Measurements from ENCODE around the gene SELENOV.
A peak's percentile ranks its signal among the peaks of the same experiment; 100 is the strongest.

Gene SELENOV

DNA sequence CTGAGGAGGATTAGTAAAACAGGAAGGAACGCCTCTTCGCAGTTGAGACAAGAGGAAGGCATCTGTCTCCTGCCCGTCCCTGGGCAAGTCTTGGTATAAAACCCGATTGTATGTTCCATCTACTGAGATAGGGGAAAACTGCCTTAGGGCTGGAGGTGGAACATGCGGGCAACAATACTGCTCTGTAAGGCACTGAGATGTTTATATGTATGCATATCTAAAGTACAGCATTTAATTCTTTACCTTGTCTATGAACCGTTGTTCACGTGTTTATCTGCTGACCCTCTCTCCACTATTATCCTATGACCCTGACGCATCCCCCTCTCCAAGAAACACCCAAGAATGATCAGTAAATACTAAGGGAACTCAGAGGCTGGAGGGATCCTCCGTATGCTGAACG is 35.0 kb upstream of the SELENOV start:
- TF ChIP-seq ZNF274 (IDR thresholded peaks at IDR 0.05; ENCODE audit: low read depth, low read length) = no peak

DNA sequence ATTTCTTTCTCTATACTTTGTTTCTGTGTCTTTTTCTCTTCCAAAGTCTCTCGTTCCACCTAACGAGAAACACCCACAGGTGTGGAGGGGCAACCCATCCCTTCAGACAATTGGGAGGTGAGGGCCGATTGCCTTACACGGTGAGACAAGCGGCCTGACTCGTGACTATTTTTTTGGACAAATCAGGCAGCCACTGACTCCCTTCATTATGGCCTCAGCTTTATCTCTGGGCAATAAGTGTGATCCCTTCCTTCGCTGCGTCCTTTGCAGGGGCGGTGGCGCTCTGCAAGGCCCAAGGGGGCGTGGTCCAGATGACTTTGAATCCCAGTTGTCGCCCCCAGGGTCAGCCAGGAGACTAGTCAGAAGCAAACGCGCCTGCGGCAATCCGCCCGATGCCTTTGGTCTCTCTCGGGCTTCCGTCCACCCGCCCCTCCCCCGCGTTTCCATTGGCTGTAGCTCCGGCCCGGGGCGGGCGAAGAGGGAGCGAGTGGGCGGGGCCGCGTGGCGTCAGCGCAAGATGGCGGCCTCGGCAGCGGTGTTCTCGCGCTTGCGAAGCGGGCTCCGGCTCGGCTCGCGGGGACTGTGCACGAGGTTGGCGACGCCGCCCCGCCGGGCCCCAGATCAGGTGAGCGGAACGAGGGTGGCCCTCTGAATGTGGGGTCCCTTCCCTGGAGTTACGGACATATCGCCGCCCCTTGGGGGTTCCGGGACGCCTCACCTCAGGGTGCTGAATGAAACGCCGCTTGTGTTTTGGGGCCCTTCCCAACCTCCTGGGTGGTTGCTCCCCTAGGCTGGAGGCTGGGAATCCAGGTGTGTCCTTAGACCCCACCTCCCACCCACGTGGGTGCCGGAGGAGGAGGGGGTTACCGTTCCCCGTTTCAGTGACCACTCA is 34.4 kb upstream of the SELENOV start, which contains the start of gene TIMM50:
TSS of gene TIMM50 (plus strand) at position 502 of the 892 bp plus-strand sequence. CDS start at position 518, 16 bp downstream.
- H3K4me3 ChIP-seq (ENCODE audit: low read length) = peak within 1 kb of the TSS; percentile 96
- TF ChIP-seq ZNF274 (IDR thresholded peaks at IDR 0.05; ENCODE audit: low read depth, low read length) = no peak

More for the DNA sequence above, 35.0 kb upstream of the SELENOV start:
- peak overlapping the region; percentile 96; the same call in 1 of the 2 replicates for H3K4me3 ChIP-seq (ENCODE audit: low read length)

DNA sequence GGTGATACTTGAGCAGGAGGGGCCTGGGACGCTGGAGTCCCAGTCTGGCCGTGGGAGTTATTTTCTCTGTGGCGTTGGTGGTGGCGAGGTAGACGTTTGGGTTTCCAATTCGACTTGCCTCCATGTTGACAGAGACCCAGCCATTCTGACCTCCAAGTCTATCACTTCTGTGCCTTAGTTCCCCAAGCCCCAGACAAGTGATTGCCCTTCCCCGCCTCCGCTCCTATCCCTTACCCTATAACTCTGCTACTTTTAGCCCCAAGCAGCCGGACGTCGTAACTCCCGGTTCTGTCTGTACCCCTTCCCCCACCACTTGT is 33.8 kb upstream of the SELENOV start:
- H3K4me3 ChIP-seq (ENCODE audit: low read length) = peak overlapping the region; percentile 96
- no peak for TF ChIP-seq ZNF274 (IDR thresholded peaks at IDR 0.05; ENCODE audit: low read depth, low read length)

DNA sequence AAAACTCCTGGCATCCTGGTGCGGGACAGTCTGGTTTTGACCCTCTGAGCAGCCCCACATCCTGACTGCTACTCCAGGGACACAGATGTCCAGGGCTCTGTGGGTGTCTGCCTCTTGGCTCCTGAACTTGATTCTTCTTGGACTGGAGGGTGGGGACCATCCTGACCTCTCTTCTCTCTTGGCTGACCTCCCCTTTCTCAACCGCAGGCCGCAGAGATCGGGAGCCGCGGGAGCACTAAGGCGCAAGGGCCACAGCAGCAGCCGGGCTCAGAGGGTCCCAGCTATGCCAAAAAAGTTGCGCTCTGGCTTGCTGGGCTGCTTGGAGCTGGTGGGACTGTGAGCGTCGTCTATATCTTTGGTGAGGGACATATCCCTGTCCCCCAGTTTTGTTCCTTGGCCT is 33.3 kb upstream of the SELENOV start:
- H3K4me3 ChIP-seq (ENCODE audit: low read length) = peak overlapping the region; percentile 96
- no peak for TF ChIP-seq ZNF274 (IDR thresholded peaks at IDR 0.05; ENCODE audit: low read depth, low read length)

DNA sequence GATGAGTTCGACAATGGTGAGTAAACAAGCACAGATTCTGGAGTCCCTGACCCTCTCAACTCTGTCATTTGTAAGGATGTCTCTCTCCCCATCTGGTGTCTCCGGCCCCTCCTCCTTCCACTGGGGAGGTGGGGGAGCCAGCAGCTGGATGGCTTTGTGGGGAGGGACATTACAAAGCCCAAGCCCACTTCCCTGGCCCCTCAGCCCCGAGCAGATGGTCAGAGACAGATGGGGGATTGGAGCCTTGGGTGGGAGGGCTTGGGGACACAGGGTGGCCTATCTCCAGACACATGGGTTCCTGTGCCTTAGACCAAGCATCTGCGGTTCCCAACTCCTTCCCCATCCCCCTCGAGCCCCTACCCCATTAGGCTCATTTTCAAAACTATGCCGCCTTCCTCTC is 31.8 kb upstream of the SELENOV start:
- H3K4me3 ChIP-seq (ENCODE audit: low read length) = no peak overlapping the region
- TF ChIP-seq ZNF274 (IDR thresholded peaks at IDR 0.05; ENCODE audit: low read depth, low read length) = no peak

DNA sequence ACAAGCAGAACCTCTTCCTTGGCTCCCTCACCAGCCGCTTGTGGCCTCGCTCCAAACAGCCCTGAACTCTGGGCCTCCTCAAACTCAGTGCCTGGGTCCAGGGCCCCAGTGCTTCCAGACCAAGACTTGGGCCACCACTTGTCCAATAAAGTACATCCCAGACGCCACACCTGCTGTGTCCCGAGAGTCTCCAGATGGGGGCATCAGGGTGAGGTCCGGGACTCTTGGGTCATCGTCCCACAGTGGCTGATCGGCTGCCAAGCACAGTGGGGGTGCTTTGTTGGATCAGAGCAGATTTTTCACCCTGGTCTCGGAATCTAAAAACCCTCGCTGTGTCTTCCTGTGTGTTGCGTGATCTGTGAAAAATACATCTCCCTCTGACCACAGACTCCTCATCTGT is 25.2 kb upstream of the SELENOV start:
- TF ChIP-seq ZNF274 (IDR thresholded peaks at IDR 0.05; ENCODE audit: low read depth, low read length) = no peak

DNA sequence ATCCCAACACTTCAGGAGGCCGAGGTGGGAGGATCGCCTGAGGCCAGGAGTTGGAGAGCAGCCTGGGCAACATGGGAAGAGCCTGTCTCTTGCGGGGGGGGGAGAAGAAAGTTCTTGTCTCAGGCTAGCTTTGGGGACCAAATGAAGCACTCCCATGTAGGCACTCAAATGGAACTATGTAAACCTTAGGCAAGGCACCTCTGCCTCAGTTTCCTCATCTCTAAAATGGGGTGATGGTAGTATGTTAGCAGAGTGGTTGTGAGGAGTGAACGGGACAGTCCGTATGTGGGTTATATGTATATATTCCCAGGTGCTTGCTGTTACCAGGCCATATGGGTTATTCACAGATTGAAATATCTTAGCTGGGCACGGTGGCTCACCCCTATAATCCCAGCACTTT is 22.7 kb upstream of the SELENOV start:
- TF ChIP-seq ZNF274 (IDR thresholded peaks at IDR 0.05; ENCODE audit: low read depth, low read length) = no peak
- H3K4me3 ChIP-seq (ENCODE audit: low read length) = no peak overlapping the region

More for the DNA sequence above, 25.2 kb upstream of the SELENOV start:
- no peak overlapping the region for H3K4me3 ChIP-seq (ENCODE audit: low read length)

DNA sequence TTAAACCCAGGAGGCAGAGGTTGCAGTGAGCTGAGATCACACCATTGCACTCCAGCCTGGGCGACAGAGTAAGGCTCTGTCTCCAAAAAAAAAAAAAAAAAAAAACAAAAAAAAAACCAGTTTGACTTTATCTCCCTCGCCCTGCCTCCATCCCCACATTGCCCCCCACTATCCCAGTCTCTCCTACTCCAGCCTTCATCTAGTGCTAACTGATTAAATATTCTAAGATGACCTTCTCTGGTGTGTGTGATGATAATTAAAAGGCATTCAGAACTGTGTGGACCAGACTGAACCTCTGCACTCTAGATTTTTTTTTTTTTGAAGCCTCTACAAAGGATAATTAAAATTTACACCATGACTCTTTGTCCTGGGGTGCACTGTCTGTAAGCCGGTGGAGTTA is 22.2 kb upstream of the SELENOV start:
- H3K4me3 ChIP-seq (ENCODE audit: low read length) = no peak overlapping the region
- no peak for TF ChIP-seq ZNF274 (IDR thresholded peaks at IDR 0.05; ENCODE audit: low read depth, low read length)

DNA sequence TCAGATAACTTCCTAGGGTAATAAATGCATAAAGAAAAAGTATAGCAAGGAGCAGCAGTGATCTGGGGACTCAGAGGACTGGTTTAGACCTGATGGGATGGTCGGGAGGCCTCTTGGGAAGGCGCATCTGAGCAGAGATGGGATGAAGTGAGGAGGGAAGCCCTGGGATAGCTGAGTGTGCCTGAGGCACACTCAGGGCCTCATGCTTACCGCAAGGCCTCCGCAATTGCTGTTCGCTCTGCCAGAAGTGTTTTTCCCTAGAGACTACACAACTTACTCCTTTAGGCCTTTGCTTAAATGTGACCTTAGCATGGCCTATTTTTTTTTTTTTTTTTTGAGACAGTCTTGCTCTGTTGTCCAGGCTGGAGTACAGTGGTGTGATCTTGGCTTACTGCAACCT is 20.3 kb upstream of the SELENOV start:
- no peak overlapping the region for H3K4me3 ChIP-seq (ENCODE audit: low read length)
- TF ChIP-seq ZNF274 (IDR thresholded peaks at IDR 0.05; ENCODE audit: low read depth, low read length) = no peak

DNA sequence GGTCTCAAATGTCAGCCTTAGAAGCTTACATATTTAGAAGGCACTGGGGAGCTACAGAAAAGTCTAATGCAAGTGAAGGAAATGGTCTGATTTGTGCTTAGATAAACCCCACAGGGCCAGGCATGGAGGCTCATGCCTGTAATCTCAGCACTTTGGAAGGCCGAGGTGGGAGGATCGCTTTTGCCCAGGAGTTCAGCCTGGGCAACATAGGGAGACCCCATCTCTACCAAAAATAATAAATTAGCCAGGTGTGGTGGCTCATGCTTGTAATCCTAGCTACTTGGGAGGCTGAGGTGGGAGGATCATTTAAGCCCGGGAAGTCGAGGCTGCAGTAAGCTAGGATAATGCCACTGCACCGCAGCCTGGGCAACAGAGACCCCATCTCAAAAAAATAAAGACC is 18.9 kb upstream of the SELENOV start:
- no peak for TF ChIP-seq ZNF274 (IDR thresholded peaks at IDR 0.05; ENCODE audit: low read depth, low read length)
- no peak overlapping the region for H3K4me3 ChIP-seq (ENCODE audit: low read length)

DNA sequence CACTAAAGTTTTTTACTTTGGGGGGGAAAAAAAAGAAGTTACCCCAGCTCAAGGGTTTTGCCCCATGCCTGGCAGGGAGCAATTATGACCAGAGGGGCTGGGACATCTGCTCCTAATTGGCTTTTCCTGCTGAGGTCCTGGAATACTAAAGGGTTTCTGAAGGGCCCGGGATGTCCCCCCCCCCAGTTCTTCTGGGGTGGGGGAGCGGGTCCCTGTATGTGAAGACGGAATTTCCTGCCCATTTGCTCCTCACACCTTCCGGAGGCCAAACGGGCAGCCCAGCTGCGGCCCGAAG is 17.3 kb upstream of the SELENOV start:
- no peak for TF ChIP-seq ZNF274 (IDR thresholded peaks at IDR 0.05; ENCODE audit: low read depth, low read length)
- no peak overlapping the region for H3K4me3 ChIP-seq (ENCODE audit: low read length)

DNA sequence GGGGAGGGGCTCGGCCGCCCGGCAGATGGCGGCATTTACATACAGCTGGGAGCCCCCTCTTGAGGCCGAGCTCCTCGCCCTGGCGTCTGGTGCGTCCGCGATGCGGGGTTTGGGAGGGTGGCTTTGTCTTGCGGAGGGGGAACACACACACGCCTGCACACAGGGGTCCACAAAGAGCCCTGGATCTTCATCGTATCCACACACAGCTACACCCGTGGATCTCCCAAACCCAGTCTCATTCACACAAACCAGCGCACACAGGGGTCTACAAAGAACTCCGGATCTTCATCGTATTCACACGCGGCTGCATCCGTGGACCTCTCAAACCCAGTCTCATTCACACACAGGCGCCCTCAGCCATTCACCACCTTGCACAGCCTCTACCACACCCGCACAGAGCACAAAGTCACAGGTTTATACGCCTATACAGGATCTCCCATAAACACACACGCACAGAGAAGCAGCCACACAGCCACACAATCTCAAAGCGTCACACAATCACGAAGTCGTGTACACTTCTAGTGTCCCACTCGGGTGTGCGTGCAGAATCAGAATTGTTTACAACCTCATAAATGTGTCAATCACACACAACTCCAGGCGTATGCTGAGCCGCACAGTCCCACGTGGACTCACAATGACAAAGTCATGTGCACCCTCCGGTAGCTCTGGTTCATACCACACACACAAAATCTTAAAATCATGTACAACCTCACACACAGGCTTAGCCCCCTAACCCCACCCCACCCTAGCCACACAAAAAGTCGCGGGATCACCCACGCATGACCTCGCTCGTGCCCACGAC is 16.7 kb upstream of the SELENOV start:
- H3K4me3 ChIP-seq (ENCODE audit: low read length) = peak overlapping the region; percentile 43

DNA sequence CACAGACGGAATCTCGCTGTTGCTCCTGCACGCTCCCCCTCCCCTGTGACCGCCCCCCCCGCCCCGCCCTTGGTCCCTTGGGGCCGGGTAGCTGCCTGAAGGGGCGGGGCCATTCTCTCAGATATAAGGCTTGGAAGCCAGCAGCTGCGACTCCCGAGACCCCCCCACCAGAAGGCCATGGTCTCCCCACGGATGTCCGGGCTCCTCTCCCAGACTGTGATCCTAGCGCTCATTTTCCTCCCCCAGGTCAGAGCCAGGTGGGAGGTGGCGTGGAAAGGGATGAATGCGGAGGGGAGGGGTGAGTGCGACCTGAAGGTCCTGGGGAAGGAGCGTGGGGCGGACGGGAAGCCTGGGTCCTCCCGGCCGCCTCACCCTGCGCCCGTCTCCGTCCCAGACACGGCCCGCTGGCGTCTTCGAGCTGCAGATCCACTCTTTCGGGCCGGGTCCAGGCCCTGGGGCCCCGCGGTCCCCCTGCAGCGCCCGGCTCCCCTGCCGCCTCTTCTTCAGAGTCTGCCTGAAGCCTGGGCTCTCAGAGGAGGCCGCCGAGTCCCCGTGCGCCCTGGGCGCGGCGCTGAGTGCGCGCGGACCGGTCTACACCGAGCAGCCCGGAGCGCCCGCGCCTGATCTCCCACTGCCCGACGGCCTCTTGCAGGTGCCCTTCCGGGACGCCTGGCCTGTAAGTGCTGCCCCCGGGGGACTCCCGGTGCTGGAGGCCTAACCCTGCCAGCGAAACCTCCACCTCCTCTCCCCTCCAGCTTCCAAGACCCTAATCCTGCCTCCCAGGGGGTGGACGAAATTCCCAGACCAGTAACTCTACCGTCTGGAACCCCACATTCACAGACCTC is 15.9 kb upstream of the SELENOV start, which contains the start of gene DLL3:
TSS of gene DLL3 (plus strand) at position 150 of the 845 bp plus-strand sequence. CDS start at position 178, 28 bp downstream.
- TF ChIP-seq ZNF274 (IDR thresholded peaks at IDR 0.05; ENCODE audit: low read depth, low read length) = no peak
- H3K4me3 ChIP-seq (ENCODE audit: low read length) = peak within 1 kb of the TSS; percentile 43

More for the DNA sequence above, 16.7 kb upstream of the SELENOV start:
- TF ChIP-seq ZNF274 (IDR thresholded peaks at IDR 0.05; ENCODE audit: low read depth, low read length) = no peak

DNA sequence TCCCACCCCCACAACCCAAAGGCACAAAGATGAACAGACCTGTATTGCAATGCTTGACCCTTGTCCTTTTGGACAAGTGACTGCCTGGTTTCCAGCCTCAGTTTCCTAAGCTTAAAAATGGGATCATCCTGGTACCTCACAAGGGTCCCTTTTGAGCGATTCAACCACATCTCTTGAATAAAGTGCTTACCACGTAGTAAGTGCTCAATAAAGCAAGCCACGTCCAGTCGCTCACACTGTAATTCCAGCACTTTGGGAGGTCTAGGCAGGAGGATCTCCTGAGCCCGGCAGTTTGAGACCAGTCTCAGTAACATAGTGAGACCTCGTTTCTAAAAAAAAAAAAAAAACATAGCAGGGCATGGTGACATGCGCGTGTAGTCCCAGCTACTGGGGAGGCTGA is 15.0 kb upstream of the SELENOV start:
- no peak overlapping the region for H3K4me3 ChIP-seq (ENCODE audit: low read length)
- TF ChIP-seq ZNF274 (IDR thresholded peaks at IDR 0.05; ENCODE audit: low read depth, low read length) = no peak
